ENCODE measurements around the gene COL7A1. TPM values are rescaled to one million over a fixed set of nuclear protein-coding genes. Genes with fewer than 3 reads are reported as not detected.

COL7A1 gene
- total and polyA plus RNA-seq, 2 of the 8 experiments (the other 6 are each of a cell fraction or from before 2014, with no cell fraction given), result 10.7 to 13.9 TPM

DNA sequence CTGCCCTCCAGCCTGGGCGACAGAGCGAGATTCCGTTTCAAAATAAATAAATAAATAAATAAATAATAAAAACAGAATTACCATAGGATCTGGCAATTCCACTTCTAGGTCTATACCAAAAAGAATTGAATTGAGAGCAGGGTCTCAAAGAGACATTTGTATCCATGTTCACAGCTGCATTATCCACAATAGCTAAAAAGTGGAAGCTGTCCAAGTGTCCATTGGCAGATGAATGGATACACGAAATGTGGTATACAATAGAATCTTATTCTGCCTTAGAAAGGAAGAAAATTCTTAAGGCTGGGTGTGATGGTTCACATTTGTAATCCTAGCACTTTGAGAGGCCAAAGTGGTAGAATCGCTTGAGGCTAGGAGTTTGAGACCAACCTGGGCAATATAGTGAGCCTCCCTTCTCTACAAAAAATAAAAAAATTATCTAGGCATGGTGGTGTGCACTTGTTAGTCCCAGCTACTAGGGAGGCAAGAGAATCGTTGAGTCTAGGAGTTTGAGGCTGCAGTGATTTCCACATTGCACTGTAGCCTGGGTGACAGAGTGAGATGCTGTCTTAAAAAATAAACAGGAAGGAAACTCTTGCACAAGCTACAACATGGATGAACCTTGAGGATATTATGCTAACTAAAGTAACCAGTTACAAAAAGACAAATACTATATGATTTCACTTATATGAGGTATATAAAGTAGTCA, 62.7 kb downstream of the COL7A1 start:
- Histone ChIP-seq H2BK5ac (ENCODE audit: low read depth, low read length) (no peak overlapping the region), H3K79me2 (ENCODE audit: control insufficient read depth in 1 of 2, insufficient read depth in 2 of 2, low read length in 2 of 2) (no peaks in the 10 kb centered on the region), H3K56ac (replicated peaks; ENCODE audit: insufficient read length, low read depth, low read length) (no peak overlapping the region), H3K4me3 (ENCODE audit: extremely low read depth in 1 of 4, insufficient read depth in 2 of 4, low read depth in 3 of 4, low read length in 4 of 4) (no peak overlapping the region), H3K18ac (ENCODE audit: extremely low read depth, low read length) (no peak overlapping the region), H3K4me1 (replicated peaks in 1 of 4; ENCODE audit: control insufficient read depth in 3 of 4, insufficient read depth in 4 of 4, low read length in 3 of 4) (no peaks in the 10 kb centered on the region), H3K27me3 (replicated peaks in 1 of 4; ENCODE audit: control insufficient read depth in 3 of 4, extremely low read depth in 1 of 4, insufficient read depth in 3 of 4, low read length in 3 of 4) (no peaks in the 10 kb centered on the region), H4K20me1 (replicated peaks in 1 of 2; ENCODE audit: control insufficient read depth in 1 of 2, insufficient read depth in 2 of 2, low read length in 2 of 2) (peaks cover 0 to 4% of the 10 kb centered on the region in 2 experiments), H3K4ac (replicated peaks; ENCODE audit: insufficient read length, low read depth, low read length) (no peak overlapping the region), H2BK20ac (ENCODE audit: low read length) (no peak overlapping the region), H3K27ac (ENCODE audit: low read depth, low read length) (no peak overlapping the region), H3K9me3 (ENCODE audit: insufficient read depth in 2 of 2, low read depth in 1 of 2, low read length in 1 of 2) (no peaks in the 10 kb centered on the region), H3K9ac (replicated peaks in 1 of 4; ENCODE audit: extremely low read depth in 1 of 4, low read depth in 3 of 4, low read length in 3 of 4) (no peak overlapping the region), H3K23me2 (ENCODE audit: low read depth, low read length) (no peaks in the 10 kb centered on the region; the same call in 1 of the 2 replicates), H3K23ac (ENCODE audit: insufficient read length) (no peak overlapping the region), H3K36me3 (ENCODE audit: control insufficient read depth in 2 of 4, insufficient read depth in 4 of 4, low read length in 3 of 4) (peaks cover 2 to 26% (median 18%) of the 10 kb centered on the region in 4 experiments; a peak in 7 of 8 replicates), H2BK15ac (ENCODE audit: low read length) (no peak overlapping the region), H2AFZ (ENCODE audit: low read length) (no peak overlapping the region), H2AK5ac (ENCODE audit: low read depth, low read length) (no peak overlapping the region), H3K4me2 (ENCODE audit: insufficient read depth in 1 of 2, low read depth in 2 of 2, low read length in 2 of 2) (no peak overlapping the region), H4K91ac (replicated peaks; ENCODE audit: insufficient read length, low read length) (no peak overlapping the region), H2BK12ac (ENCODE audit: low read depth, low read length) (no peak overlapping the region), H3K14ac (ENCODE audit: insufficient read length) (no peak overlapping the region), H2BK120ac (replicated peaks; ENCODE audit: low read depth, low read length) (no peak overlapping the region), H4K5ac (ENCODE audit: insufficient read length, low read depth, low read length) (no peak overlapping the region), H4K8ac (ENCODE audit: extremely low read depth, insufficient read depth, low read length) (no peak overlapping the region), H3K79me1 (ENCODE audit: low read depth, low read length) (no peaks in the 10 kb centered on the region)
- CTCF ChIA-PET (ENCODE audit: partially characterized antibody), result interaction anchor here (0.6 to 7.0 kb wide), 8 partner anchors 9 to 455 kb away, joined by 3 to 35 read pairs (median 3); no protein-coding TSS in a partner anchor
- DNase-seq (ENCODE audit: low read depth in 1 of 2, low spot score in 2 of 2) (no peak), FAIRE-seq (no peak)
- WGBS, 2 experiments (ENCODE audit: extremely low coverage in 1 of 2, insufficient coverage in 1 of 2, insufficient read length in 1 of 2, insufficient replicate concordance in 2 of 2, low coverage in 1 of 2, low lambda C conversion rate in 2 of 2, missing lambda C conversion rate in 1 of 2), result 92% methylated on average over 6 of the region's 6 CpGs; no CpG with 5 or more reads in 1 of the 2 experiments
- TF ChIP-seq PHF8 (conservative IDR thresholded peaks at IDR 0.05; ENCODE audit: low read depth, low read length), result no peak
- TF ChIP-seq TAF7 (optimal IDR thresholded peaks at IDR 0.05; ENCODE audit: borderline replicate concordance, low read depth, low read length), result no peak
- TF ChIP-seq RNF2 (IDR thresholded peaks at IDR 0.05; ENCODE audit: borderline replicate concordance, low read depth, low read length, missing control alignments, poor library complexity, severe bottlenecking), result no peak
- POLR2A ChIA-PET (ENCODE audit: partially characterized antibody), result interaction anchor here (2.2 kb wide), 1 partner anchor 9 kb away, joined by 6 read pairs; no protein-coding TSS in a partner anchor

Measured in H1 (cell line).